Liver (tissue), 3 donors: ENCODE results near the gene SMIM15.

ENCODE experiments used
- CTCF ChIP-seq: fragments of 150-350 bp; IDR thresholded peaks from 2 replicates; pipeline ENCODE4 v1.5.1; 2017; ENCODE audit warnings: improper control_type of control experiment, low read depth, low read length; ENCODE audit not compliant: missing input control
- GABPA ChIP-seq, 2 donors: IDR thresholded peaks in 1 of 2; conservative IDR thresholded peaks in 1 of 2; 2 replicates each; pipeline ENCODE4 v1.6.1; 2016; ENCODE audit warnings: antibody characterized with exemption in 2 of 2, mild to moderate bottlenecking in 1 of 2, moderate library complexity in 1 of 2
- RAD21 ChIP-seq, 2 donors: IDR thresholded peaks; 2 replicates each; pipeline ENCODE4 v1.6.1; 2016; ENCODE audit warnings: antibody characterized with exemption in 2 of 2, mild to moderate bottlenecking in 2 of 2
- REST ChIP-seq: IDR thresholded peaks from 2 replicates; pipeline ENCODE4 v1.6.1; 2016; ENCODE audit warnings: antibody characterized with exemption, mild to moderate bottlenecking
- TAF1 ChIP-seq: conservative IDR thresholded peaks from 2 replicates; pipeline ENCODE4 v1.6.1; 2016; ENCODE audit warnings: antibody characterized with exemption, mild to moderate bottlenecking
- YY1 ChIP-seq: IDR thresholded peaks from 2 replicates; pipeline ENCODE4 v1.6.1; 2016; ENCODE audit warnings: antibody characterized with exemption, mild to moderate bottlenecking
- donor health status: healthy.
- donor health status: healthy.

- no peak for TF ChIP-seq CTCF
- TF ChIP-seq RAD21 (IDR thresholded peaks at IDR 0.05) = no peak
- no peak for TF ChIP-seq REST
- TF ChIP-seq YY1 = no peak
- TF ChIP-seq TAF1 = no peak
- no peak for TF ChIP-seq GABPA (IDR thresholded peaks at IDR 0.05 in 1 of 2, conservative IDR thresholded peaks at IDR 0.05 in 1 of 2)
These were observed 1.6 kb upstream of the SMIM15 start for GRCh38 chr5:61163905-61164304.
